Measurements from ENCODE around the gene SFTA2.
"Not testable (repeated sequence)": the region's sequence is repeated elsewhere in the genome, so short reads cannot be mapped to it uniquely, and the experiment has no call there.

Gene SFTA2

DNA sequence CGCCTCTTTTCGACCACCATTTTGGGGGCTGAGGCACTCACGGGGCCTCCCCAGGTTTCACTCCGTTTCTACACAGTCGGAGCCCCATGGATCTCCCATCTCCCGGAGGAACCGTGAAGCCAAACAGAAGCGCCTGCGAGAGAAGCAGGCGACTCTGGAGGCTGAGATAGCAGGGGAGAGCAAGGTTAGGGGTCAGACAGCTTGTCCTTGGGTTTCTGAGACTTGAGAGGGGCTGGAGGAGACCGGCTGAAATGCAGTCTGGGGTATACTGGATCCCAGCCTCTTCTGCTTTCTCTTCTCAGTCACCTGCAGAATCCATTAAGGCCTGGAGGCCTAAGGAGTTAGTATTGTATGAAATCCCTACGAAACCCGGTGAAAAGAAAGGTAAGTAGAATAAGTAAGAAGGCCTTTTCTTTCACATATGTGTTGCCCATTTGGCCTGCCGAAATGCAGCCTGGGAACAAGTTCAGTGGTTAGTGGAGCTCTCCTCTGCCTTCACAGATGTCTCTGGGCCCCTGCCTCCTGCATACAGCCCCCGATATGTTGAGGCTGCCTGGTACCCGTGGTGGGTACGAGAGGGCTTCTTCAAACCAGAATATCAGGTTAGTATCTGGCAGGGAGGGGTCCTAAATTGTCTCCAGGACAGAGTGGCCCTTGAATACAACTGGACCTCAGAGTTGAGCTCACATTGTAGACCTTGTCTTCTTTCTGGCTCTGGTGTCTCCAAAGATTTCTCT is 16.9 kb downstream of the SFTA2 start:
- in situ Hi-C loops (cut with HindIII; ENCODE audit: low sequenced_read_pairs), result no loop called here

DNA sequence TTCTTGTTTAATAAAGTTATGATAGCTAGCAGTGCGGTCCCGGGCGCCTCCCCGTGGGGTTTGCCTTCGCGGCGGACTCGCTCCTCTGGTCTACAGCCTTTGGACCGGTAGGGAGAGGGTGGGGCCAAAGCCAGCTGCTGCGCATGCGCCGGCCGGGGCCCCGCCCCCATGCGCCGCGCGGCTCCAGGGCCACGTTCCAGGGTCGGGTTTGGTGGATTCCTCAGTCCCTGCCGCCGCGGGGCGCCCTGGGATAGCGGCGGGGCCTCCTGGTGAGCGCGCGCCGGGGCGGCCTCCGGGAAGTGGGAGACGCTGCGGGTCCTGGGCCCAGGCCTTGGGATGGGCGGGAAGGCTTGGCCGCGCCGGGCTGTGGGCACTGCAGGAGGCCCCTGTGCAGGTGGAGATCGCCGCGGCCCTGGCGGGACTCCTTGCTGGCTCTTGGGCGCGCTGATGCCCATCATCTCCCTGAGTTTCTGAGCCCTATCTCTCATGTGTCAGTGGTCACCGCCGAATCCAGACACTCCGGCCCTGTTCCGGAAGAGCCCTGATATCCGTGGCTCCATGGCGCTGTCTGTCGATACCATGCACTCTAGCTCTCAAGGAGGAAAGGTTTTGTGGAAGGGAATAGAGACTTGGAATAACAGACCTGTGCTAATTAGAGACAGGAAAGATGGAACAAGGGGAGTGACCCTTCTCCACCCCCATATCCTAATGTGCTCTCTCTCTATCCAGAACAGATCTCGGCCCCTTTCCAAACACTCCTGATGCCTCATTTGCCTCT is 17.7 kb downstream of the SFTA2 start, which contains the start of gene VARS2:
Gene VARS2 (plus strand): TSS at position 163 of the 778 bp plus-strand sequence. CDS start 599 bp downstream, at position 762.
- in situ Hi-C loops (cut with HindIII; ENCODE audit: low sequenced_read_pairs), result no loop called here
- DNase-seq (ENCODE audit: low read depth, low spot score), result peak; percentile 88
- TF ChIP-seq, protein P1, sequence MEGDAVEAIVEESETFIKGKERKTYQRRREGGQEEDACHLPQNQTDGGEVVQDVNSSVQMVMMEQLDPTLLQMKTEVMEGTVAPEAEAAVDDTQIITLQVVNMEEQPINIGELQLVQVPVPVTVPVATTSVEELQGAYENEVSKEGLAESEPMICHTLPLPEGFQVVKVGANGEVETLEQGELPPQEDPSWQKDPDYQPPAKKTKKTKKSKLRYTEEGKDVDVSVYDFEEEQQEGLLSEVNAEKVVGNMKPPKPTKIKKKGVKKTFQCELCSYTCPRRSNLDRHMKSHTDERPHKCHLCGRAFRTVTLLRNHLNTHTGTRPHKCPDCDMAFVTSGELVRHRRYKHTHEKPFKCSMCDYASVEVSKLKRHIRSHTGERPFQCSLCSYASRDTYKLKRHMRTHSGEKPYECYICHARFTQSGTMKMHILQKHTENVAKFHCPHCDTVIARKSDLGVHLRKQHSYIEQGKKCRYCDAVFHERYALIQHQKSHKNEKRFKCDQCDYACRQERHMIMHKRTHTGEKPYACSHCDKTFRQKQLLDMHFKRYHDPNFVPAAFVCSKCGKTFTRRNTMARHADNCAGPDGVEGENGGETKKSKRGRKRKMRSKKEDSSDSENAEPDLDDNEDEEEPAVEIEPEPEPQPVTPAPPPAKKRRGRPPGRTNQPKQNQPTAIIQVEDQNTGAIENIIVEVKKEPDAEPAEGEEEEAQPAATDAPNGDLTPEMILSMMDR (IDR thresholded peaks at IDR 0.05; ENCODE audit: low read depth, low read length), result peak; percentile 43
- peak within 1 kb of the TSS; percentile 47 for H3K4me3 ChIP-seq (ENCODE audit: low read depth, low read length)

More for the DNA sequence above, 16.9 kb downstream of the SFTA2 start:
- DNase-seq (ENCODE audit: low read depth, low spot score), result no peak
- peak overlapping the region; percentile 47 for H3K4me3 ChIP-seq (ENCODE audit: low read depth, low read length)
- TF ChIP-seq, protein P1 (IDR thresholded peaks at IDR 0.05; ENCODE audit: low read depth, low read length), result no peak

- TF ChIP-seq, protein P1 (IDR thresholded peaks at IDR 0.05; ENCODE audit: low read depth, low read length), result no peak
- DNase-seq (ENCODE audit: low read depth, low spot score), result no peak
- in situ Hi-C loops (cut with HindIII; ENCODE audit: low sequenced_read_pairs), result no loop called here
- peak overlapping the region; percentile 47 for H3K4me3 ChIP-seq (ENCODE audit: low read depth, low read length)
Measured at GRCh38 chr6:30913721-30914075, 18.3 kb downstream of the SFTA2 start.

- in situ Hi-C loops (cut with HindIII; ENCODE audit: low sequenced_read_pairs), result no loop called here
- no peak overlapping the region for H3K4me3 ChIP-seq (ENCODE audit: low read depth, low read length)
- DNase-seq (ENCODE audit: low read depth, low spot score), result no peak
- TF ChIP-seq, protein P1 (IDR thresholded peaks at IDR 0.05; ENCODE audit: low read depth, low read length), result no peak
Measured at GRCh38 chr6:30912746-30913520, 19.0 kb downstream of the SFTA2 start.

- H3K4me3 ChIP-seq (ENCODE audit: low read depth, low read length); in situ Hi-C loops (cut with HindIII; ENCODE audit: low sequenced_read_pairs); DNase-seq (ENCODE audit: low read depth, low spot score): not testable (repeated sequence)
Measured at GRCh38 chr6:30910473-30910872, 21.5 kb downstream of the SFTA2 start.

- in situ Hi-C loops (cut with HindIII; ENCODE audit: low sequenced_read_pairs), result no loop called here
- TF ChIP-seq, protein P1 (IDR thresholded peaks at IDR 0.05; ENCODE audit: low read depth, low read length), result no peak
- DNase-seq (ENCODE audit: low read depth, low spot score), result no peak
- H3K4me3 ChIP-seq (ENCODE audit: low read depth, low read length), result peak overlapping the region; percentile 69
Measured at GRCh38 chr6:30908700-30909099, 23.3 kb downstream of the SFTA2 start.

Data from astrocyte of the spinal cord (primary cell).